HL-60 (cell line): ENCODE results near the gene CSKMT.

Source experiments
- DNase-seq, 2 experiments: peaks; one replicate each; pipeline ENCODE4 v3.0.0-alpha.2; 2010 to 2020; ENCODE audit warnings: low read depth in 1 of 2, low spot score in 1 of 2
- H3K27ac ChIP-seq: fragments of 250-450 bp; sonication (Bioruptor Pico); replicated peaks from 2 replicates; pipeline ENCODE4 v1.5.1; 2020; ENCODE audit warnings: mild to moderate bottlenecking, moderate library complexity
- H3K27me3 ChIP-seq: fragments of 250-450 bp; sonication (Bioruptor Pico); 2 replicates; pipeline ENCODE4 v1.5.1; 2021; ENCODE audit warnings: mild to moderate bottlenecking, moderate library complexity; ENCODE audit not compliant: insufficient read depth, poor library complexity, severe bottlenecking
- H3K4me3 ChIP-seq: replicated peaks from 2 replicates; pipeline ENCODE4 v1.5.1; 2011; ENCODE audit warnings: mild to moderate bottlenecking, control low read depth, low read length; ENCODE audit not compliant: insufficient read depth
- CTCF ChIP-seq: IDR thresholded peaks from one replicate; pipeline ENCODE4 v1.5.1; 2011; ENCODE audit warnings: low read length, control low read depth, inconsistent platforms; ENCODE audit not compliant: insufficient read depth
- GABPA ChIP-seq: IDR thresholded peaks from 2 replicates; pipeline ENCODE4 v1.6.1; 2012; ENCODE audit warnings: low read depth
- POLR2AphosphoS5 ChIP-seq: IDR thresholded peaks from 2 replicates; pipeline ENCODE4 v1.6.1; 2012; ENCODE audit warnings: low read depth
- SPI1 ChIP-seq: IDR thresholded peaks from 2 replicates; pipeline ENCODE4 v1.6.1; 2012; ENCODE audit warnings: low read depth, mild to moderate bottlenecking, borderline replicate concordance
- TF ChIP-seq, protein P1 (sequence below): IDR thresholded peaks from 2 replicates; pipeline ENCODE4 v1.6.1; 2012; ENCODE audit warnings: low read depth; ENCODE audit not compliant: insufficient replicate concordance

CSKMT gene

GRCh38 chr11:62713343-62713742 is 48.2 kb downstream of the CSKMT start:
- no peak overlapping the region for H3K27ac ChIP-seq
- TF ChIP-seq CTCF (no peak), GABPA (no peak), SPI1 (no peak), POLR2AphosphoS5 (no peak)
- TF ChIP-seq, protein P1, sequence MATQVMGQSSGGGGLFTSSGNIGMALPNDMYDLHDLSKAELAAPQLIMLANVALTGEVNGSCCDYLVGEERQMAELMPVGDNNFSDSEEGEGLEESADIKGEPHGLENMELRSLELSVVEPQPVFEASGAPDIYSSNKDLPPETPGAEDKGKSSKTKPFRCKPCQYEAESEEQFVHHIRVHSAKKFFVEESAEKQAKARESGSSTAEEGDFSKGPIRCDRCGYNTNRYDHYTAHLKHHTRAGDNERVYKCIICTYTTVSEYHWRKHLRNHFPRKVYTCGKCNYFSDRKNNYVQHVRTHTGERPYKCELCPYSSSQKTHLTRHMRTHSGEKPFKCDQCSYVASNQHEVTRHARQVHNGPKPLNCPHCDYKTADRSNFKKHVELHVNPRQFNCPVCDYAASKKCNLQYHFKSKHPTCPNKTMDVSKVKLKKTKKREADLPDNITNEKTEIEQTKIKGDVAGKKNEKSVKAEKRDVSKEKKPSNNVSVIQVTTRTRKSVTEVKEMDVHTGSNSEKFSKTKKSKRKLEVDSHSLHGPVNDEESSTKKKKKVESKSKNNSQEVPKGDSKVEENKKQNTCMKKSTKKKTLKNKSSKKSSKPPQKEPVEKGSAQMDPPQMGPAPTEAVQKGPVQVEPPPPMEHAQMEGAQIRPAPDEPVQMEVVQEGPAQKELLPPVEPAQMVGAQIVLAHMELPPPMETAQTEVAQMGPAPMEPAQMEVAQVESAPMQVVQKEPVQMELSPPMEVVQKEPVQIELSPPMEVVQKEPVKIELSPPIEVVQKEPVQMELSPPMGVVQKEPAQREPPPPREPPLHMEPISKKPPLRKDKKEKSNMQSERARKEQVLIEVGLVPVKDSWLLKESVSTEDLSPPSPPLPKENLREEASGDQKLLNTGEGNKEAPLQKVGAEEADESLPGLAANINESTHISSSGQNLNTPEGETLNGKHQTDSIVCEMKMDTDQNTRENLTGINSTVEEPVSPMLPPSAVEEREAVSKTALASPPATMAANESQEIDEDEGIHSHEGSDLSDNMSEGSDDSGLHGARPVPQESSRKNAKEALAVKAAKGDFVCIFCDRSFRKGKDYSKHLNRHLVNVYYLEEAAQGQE, result no peak
- no peaks in the 10 kb centered on the region for H3K27me3 ChIP-seq
- no peak overlapping the region for H3K4me3 ChIP-seq
- no peak for DNase-seq

DNA sequence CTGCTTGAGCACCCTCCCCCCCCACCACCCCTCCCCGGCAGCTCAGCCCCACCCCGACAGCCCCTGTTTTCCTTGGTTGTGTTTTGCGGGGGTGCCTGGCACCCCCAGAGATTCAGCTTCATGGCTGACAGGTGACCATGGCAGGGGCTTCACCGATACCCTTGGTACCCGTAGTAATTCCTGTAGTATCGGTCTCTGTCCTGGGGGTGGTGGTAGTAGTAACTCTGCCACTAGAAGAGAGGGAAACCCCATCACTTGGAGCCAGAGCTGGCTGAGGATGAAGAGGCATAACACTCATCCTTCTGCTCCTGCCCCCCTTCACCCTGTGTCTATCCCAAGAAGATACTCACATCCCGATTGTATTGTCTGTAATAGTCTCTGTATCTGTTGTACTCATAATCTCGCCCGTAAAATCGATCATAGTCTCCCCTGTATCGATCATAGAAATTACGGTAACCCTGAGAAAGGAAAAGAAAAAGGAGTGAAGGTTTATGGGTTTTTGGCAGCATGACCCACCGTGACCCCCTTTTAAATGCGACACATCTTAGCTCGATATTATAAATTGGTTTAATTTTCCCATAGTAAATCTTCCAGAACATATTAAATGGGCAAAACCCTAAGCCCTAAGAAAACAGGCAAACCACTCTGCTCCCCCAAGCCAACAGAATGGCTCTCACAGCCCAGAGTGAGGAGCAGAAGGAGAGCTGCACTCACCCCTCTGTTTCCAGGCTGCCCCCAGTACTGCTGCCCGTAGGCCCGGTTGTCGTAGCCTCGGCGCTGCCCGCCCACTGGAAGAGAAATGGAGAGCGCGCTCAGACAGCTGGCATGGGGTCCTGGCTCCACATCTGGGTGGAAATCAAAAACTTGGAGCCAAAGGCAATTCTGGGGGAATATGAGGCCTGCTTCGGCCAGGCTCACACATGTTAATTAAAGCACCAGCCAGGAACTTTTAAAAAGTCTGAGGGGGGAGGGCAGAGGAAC is 50.3 kb downstream of the CSKMT start:
- Histone ChIP-seq H3K27ac (no peak overlapping the region), H3K4me3 (no peak overlapping the region)

GRCh38 chr11:62716206-62716605 is 51.1 kb downstream of the CSKMT start:
- no peak overlapping the region for H3K27ac ChIP-seq
- H3K4me3 ChIP-seq, result no peak overlapping the region
- no peaks in the 10 kb centered on the region for H3K27me3 ChIP-seq
- TF ChIP-seq GABPA (no peak), SPI1 (no peak), CTCF (no peak), POLR2AphosphoS5 (no peak)
- TF ChIP-seq, protein P1, result no peak
- DNase-seq, result no peak

More for the DNA sequence above, 50.3 kb downstream of the CSKMT start:
- no peaks in the 10 kb centered on the region for H3K27me3 ChIP-seq
- TF ChIP-seq POLR2AphosphoS5 (no peak), GABPA (no peak), CTCF (no peak), SPI1 (no peak)
- TF ChIP-seq, protein P1, result no peak
- no peak for DNase-seq
